Suprapubic skin (tissue), 4 donors: ENCODE results near the gene NHLRC4. TPM values are rescaled to one million over a fixed set of nuclear protein-coding genes. Genes with fewer than 3 reads are reported as not detected.

Source experiments
- DNase-seq, 2 donors: peaks; one replicate each; pipeline ENCODE4 v3.0.0-alpha.2; 2019; ENCODE audit warnings: low spot score in 2 of 2
- H3K27ac ChIP-seq: fragments of 200-600 bp; sonication (generic); one replicate; pipeline ENCODE4 v1.5.1; 2019
- H3K27me3 ChIP-seq: fragments of 200-600 bp; sonication (generic); one replicate; pipeline ENCODE4 v1.5.1; 2019
- H3K36me3 ChIP-seq: fragments of 200-600 bp; sonication (generic); one replicate; pipeline ENCODE4 v1.5.1; 2019
- H3K4me1 ChIP-seq: fragments of 200-600 bp; sonication (generic); one replicate; pipeline ENCODE4 v1.5.1; 2019
- H3K4me3 ChIP-seq: fragments of 200-600 bp; sonication (generic); one replicate; pipeline ENCODE4 v1.5.1; 2019; ENCODE audit warnings: mild to moderate bottlenecking
- H3K9me3 ChIP-seq: fragments of 200-600 bp; sonication (generic); one replicate; pipeline ENCODE4 v1.5.1; 2019
- CTCF ChIP-seq, 2 donors: fragments of 200-600 bp in 1 of 2; fragments of 450-650 bp in 1 of 2; sonication (generic) in 1 of 2; IDR thresholded peaks; one replicate each; pipeline ENCODE4 v1.5.1; 2016 to 2019; ENCODE audit warnings: antibody characterized with exemption in 2 of 2, mild to moderate bottlenecking in 1 of 2, moderate library complexity in 1 of 2
- EP300 ChIP-seq: sonication (generic); formaldehyde crosslinking; IDR thresholded peaks from one replicate; pipeline ENCODE4 v1.6.1; 2017; ENCODE audit warnings: antibody characterized with exemption
- POLR2A ChIP-seq, 2 donors: fragments of 450-650 bp; IDR thresholded peaks; one replicate each; pipeline ENCODE4 v1.6.1; 2017; ENCODE audit warnings: antibody characterized with exemption in 2 of 2, mild to moderate bottlenecking in 2 of 2, moderate library complexity in 2 of 2
- POLR2AphosphoS5 ChIP-seq, 3 donors: sonication (generic); formaldehyde crosslinking; IDR thresholded peaks; one replicate each; pipeline ENCODE4 v1.6.1; 2017; ENCODE audit warnings: antibody characterized with exemption in 3 of 3
- WGBS: methylation state at CpG from one replicate; pipeline ENCODE4 v1.1.5; 2018; 5-methylcytosine and 5-hydroxymethylcytosine counted together
- total RNA-seq, 4 donors: library from RNA; depleted of rRNA; stranded (reverse); fragments of >200 nt; gene quantifications; one replicate each; pipeline ENCODE4 v1.1.0, GENCODE V29; 2016

NHLRC4 gene
- total RNA-seq, 4 donors from 2014 or later, result 0.29 to 0.79 (median 0.35) TPM

- WGBS, result 93% methylated on average over 24 of the region's 43 CpGs
- peak in 1 of 2 donors; percentile 78 for DNase-seq
- Histone ChIP-seq H3K27me3 (no peaks in the 10 kb centered on the region), H3K4me3 (no peak overlapping the region), H3K36me3 (peaks cover 7% of the 10 kb centered on the region), H3K9me3 (no peaks in the 10 kb centered on the region), H3K27ac (no peak overlapping the region), H3K4me1 (peaks cover 29% of the 10 kb centered on the region)
- no peak for TF ChIP-seq POLR2AphosphoS5 (IDR thresholded peaks at IDR 0.05)
- TF ChIP-seq POLR2A (IDR thresholded peaks at IDR 0.05), result no peak
- TF ChIP-seq EP300, result no peak
- no peak for TF ChIP-seq CTCF (IDR thresholded peaks at IDR 0.05)
These were observed 32.3 kb downstream of the NHLRC4 start for GRCh38 chr16:598823-599739.

DNA sequence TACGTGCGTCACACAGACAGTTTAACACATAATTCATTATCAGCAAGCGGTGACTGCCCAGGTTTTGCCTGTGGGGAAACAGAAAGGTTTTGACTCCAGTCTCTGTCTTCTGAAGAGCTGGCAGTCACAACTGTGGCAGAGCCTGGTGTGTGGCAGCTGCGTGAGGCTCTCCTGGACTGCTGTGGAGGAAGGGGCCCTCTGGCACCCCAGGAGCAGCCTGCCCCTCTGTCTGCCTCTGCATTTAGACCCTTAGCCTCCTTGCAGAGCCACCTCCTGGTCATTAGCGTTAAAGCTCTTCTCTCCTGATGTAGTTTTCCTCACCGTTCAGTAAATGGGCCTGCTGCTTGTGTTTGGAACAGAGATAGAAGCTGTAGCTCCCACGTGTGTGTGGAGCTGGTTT is 34.0 kb downstream of the NHLRC4 start:
- 66% methylated on average over 7 of the region's 7 CpGs for WGBS
- peaks cover 13% of the 10 kb centered on the region for H3K36me3 ChIP-seq

GRCh38 chr16:603933-604332 is 37.1 kb downstream of the NHLRC4 start:
- Histone ChIP-seq H3K4me3 (no peak overlapping the region), H3K27me3 (no peaks in the 10 kb centered on the region), H3K9me3 (no peaks in the 10 kb centered on the region), H3K4me1 (peaks cover 8% of the 10 kb centered on the region), H3K36me3 (peaks cover 10% of the 10 kb centered on the region), H3K27ac (no peak overlapping the region)
- TF ChIP-seq POLR2AphosphoS5 (IDR thresholded peaks at IDR 0.05) (no peak), CTCF (IDR thresholded peaks at IDR 0.05) (no peak), POLR2A (IDR thresholded peaks at IDR 0.05) (no peak)
- 78% methylated on average over 5 of the region's 5 CpGs for WGBS
- DNase-seq, result no peak

More for the DNA sequence above, 34.0 kb downstream of the NHLRC4 start:
- no peak overlapping the region for H3K27ac ChIP-seq
- H3K4me1 ChIP-seq, result peaks cover 12% of the 10 kb centered on the region
- H3K27me3 ChIP-seq, result no peaks in the 10 kb centered on the region
- H3K9me3 ChIP-seq, result no peaks in the 10 kb centered on the region
- TF ChIP-seq POLR2AphosphoS5 (IDR thresholded peaks at IDR 0.05) (no peak), CTCF (IDR thresholded peaks at IDR 0.05) (no peak), POLR2A (IDR thresholded peaks at IDR 0.05) (no peak), EP300 (no peak)
- no peak for DNase-seq
- H3K4me3 ChIP-seq, result no peak overlapping the region

DNA sequence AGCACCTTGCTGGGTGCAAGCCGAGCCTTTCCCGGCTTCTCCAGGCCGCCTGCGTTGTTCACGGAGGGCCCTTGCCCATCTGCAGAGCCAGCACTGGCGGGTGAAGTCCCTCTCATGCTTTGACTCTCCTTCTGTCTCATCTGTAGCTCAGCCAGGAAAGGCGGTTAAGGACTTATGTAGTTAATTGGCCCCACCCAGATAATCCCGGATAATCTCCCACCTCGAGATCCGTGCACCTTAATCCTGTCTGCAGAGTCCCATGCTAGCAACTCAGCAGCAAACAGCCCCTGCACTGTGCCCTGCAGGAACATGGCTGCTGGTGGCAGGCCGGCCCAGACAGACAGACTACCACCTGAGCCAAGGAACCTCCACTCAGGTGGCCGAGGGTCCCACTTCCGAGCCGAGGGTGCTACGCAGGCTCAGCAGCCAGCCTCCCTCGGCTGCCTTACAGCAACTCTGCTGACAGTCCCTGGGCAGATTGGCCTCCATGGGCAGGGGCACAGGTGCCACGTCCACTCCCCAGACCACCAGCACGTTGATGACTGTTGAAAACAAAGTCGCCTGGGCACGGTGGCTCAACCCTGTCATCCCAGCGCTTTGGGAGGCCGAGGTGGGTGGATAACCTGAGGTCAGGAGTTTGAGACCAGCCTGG is 40.0 kb downstream of the NHLRC4 start:
- Histone ChIP-seq H3K9me3 (no peaks in the 10 kb centered on the region), H3K27ac (no peak overlapping the region), H3K4me3 (no peak overlapping the region), H3K4me1 (peaks cover 24% of the 10 kb centered on the region), H3K36me3 (peaks cover 6% of the 10 kb centered on the region), H3K27me3 (no peaks in the 10 kb centered on the region)
- TF ChIP-seq POLR2AphosphoS5 (IDR thresholded peaks at IDR 0.05), result no peak
- TF ChIP-seq POLR2A (IDR thresholded peaks at IDR 0.05), result no peak
- TF ChIP-seq EP300, result no peak
- TF ChIP-seq CTCF (IDR thresholded peaks at IDR 0.05), result no peak
- no peak for DNase-seq
- WGBS, result 97% methylated on average over 8 of the region's 22 CpGs

DNA sequence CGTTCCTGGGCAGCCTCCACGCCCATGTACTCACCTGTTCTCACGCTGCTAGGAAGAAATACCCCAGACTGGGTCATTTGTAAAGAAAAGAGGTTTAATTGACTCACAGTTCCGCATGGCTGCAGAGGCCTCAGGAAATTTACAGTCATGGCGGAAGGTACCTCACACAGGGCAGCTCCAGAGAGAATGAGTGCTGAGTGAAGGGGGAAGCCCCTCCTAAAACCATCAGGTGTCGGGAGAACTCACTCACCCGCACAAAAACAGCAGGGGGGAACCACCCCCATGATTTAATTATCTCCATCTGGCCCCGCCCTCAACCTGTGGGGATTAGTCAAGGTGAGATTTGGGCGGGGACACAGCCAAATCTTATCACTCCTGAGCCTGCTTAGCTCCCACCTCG is 41.2 kb downstream of the NHLRC4 start:
- H3K4me3 ChIP-seq, result no peak overlapping the region
- TF ChIP-seq POLR2A (IDR thresholded peaks at IDR 0.05), result no peak
- TF ChIP-seq CTCF (IDR thresholded peaks at IDR 0.05), result no peak
- no peak for TF ChIP-seq POLR2AphosphoS5 (IDR thresholded peaks at IDR 0.05)
- peaks cover 6% of the 10 kb centered on the region for H3K36me3 ChIP-seq
- WGBS, result 75% methylated on average over 10 of the region's 10 CpGs
- no peak overlapping the region for H3K27ac ChIP-seq
- peaks cover 24% of the 10 kb centered on the region for H3K4me1 ChIP-seq
- DNase-seq, result no peak
- H3K27me3 ChIP-seq, result no peaks in the 10 kb centered on the region
- no peaks in the 10 kb centered on the region for H3K9me3 ChIP-seq
